Activated CD4-positive, alpha-beta T cell treated with anti-CD3 and anti-CD28 coated beads, Interleukin-2, amount 50 U/mL, for 1 hour (primary cell): ENCODE data around the gene FAM25G.

Experiments
- DNase-seq: peaks from one replicate; pipeline ENCODE4 v3.0.0-alpha.2; 2020

FAM25G gene

DNA sequence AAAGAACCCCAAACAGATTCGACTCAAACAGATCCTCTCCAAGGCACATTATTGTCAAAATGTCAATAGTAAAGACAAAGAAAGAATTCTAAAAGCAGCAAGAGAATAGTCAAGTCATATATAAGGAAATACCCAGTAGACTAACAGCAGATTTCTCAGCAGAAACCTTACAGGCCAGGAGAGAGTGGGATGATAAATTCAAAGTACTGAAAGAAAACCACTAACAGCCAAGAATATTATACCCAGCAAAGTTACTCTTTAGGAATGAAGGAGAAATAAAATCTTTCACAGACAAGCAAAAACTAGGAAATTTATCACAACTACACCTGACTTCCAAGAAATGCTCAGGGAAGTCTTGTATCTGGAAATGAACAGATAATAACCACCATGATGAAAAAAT, 45.8 kb downstream of the FAM25G start:
- no peak for DNase-seq

DNA sequence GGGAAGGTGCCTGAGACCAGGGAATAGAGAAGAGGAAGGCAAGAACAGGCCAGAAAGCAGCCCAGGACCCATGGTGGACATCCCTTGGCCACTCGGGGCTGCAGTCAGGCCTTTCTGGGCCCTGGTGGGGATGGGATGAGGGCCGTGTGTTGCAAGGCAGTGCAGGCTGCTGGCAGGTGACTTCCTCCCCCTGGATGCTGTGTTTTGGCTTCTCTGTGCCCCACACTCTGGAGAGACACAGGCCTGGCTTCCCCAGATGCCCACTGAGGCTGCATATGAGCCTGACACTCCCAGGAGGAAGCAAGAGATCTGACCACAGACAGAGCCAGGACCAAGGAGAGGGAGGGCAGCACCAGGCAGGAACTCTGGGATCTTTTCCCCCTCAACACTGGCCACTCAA, 47.5 kb downstream of the FAM25G start:
- DNase-seq, result no peak

DNA sequence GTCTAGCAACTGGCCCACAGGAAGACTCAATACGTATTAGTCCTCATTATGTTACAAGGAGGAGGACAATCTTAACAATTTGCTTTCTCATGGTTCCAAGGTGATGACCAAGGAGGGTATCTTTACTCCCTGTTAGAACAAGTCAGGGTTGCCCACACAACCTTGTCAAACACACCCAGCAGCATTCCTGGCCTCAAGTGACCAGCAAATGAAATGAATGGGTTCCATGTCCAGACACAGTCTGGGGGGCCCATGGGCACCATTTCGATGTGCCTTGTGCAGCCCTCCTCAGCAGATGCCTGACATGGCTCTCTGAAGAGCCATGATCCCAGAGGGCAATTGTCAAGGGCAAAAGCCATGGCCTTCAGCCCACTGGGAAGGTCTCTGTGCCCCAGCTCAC, 48.4 kb downstream of the FAM25G start:
- DNase-seq, result no peak

DNA sequence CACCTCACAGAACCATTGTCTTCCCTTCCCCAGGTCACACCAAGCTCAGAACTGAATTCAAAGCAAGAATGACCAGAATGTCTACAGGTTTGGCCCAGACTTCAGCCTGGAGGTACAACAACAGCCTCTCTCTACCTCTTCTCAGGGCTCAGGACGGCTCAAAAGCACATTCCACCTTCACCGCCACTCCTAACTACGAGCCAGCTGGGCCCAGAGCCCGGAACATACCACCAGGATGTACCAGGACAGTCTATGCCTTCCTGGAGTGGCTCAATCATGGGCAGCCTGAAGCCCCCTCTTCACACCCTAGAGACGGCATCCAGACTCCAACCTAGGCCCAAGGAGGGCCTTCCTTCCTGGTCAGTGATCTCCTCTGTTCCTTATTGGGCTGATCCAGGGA, 49.1 kb downstream of the FAM25G start:
- DNase-seq, result no peak

DNA sequence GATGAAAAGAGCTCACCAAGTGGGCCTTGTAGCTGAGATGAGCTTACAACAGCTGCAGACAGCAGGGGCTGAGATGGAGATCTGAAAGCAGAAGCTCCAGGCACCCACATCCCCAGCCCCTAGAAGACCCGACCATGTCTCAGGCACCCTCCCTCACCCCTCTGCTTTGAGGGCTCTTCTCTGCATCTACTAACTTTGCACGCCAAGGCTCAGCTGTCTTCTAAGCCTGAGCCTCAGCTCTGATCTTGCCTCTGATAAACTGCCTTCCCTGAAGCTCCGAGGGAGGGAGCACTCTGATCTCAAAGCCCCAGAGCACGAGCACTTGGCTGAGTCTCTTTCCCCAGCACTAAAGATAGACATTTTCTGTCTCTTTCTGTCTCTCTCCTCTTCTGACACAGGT, 49.6 kb downstream of the FAM25G start:
- no peak for DNase-seq

DNA sequence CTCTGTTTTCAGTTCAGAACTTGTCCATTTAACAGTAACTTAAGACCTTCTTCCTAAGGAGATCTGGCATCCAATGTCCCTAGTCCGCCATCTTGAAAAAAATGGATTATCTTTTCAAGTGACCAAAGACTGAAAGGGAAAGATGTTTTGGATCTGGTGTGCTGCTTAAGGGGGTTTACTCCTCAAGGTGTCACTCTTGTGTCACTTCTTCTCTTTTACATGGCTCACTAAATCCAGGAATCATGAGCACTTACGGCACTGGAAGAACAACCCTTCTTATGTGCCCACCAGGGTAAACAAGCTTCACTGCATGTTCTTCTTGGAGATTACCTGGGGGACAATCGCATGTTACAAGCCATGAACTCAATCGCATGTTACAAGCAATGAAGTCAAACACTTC, 51.3 kb downstream of the FAM25G start:
- DNase-seq, result no peak

DNA sequence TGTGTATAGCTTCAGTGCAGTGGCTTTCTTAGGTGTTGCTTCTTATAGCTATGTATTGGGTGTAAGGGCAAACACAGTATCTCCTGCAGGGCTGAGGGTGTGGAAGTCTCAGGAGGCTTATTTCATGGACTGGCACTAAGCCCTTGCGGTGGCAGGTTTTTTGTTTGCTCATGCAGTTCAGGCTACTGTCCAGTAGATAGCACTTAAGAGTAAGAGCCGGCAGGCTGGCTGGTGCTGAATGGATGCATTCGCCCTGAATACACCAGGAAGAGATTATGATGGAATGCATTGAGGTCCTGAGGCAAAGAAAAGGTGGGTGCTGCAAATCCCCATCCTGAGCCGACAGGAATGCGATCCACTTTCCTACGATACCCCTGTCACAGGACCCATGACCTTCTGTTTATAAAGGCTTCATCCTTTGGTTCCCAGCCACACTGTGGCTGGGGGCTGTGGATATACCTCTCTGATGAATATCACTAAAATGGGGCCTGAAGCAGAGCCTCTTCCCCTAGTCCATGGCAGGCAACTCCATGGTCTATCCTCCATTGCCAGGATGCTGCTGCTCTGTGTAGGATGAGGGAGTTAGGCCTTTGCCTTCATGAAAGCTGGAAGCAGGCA, 52.5 kb downstream of the FAM25G start:
- DNase-seq, result no peak
